ENCODE measurements around the gene KRTAP10-7.

KRTAP10-7 gene

DNA sequence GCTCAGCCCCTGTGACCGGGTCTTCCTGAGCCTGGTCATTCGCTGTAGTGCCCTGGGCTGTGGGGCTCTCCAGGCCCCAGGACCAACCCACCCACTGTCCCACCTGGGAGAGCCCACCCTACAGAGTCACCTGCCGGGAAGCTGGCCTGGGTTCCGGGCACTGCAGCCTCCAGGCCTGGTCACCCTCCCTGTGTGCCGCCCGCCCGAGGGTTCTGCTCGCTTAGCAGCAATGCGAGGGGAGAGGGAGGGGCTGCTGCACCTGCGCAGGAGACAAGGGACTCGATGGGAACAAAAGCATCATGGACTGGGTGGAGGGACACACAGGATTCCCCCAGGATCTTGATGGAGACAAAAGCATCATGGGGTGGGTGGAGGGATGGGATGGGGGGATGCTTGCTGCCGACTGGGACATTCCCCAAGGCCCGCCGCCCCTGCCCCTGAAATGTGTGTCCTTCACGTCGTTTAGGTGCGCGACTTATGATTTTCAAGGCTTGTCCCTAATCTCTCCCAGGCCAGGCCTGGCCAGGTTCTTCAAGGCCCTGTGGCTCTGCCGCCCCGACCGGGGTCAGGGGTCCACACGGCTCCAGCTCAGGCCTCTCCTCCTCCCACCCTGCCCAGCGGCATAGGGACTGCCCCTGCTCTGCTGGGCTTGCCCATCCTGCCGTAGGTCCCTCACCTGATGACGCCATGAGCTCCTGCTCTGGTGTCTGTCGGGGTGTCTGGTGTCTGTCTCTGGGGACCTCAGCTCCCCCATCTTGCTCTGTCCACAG is 13.2 kb downstream of the KRTAP10-7 start:
- H3K4me3 ChIP-seq (ENCODE audit: insufficient read depth, low read length, poor library complexity, severe bottlenecking) = no peak overlapping the region
- no peak overlapping the region for H2AFZ ChIP-seq (ENCODE audit: low read depth, low read length, severe bottlenecking)
- no peak overlapping the region for H3K9ac ChIP-seq (ENCODE audit: low read length)
- H3K9me2 ChIP-seq (replicated peaks; ENCODE audit: insufficient read depth, low read length) = no peaks in the 10 kb centered on the region
- TF ChIP-seq EZH2phosphoT487 (conservative IDR thresholded peaks at IDR 0.05; ENCODE audit: low read length) = no peak
- TF ChIP-seq, protein P1, sequence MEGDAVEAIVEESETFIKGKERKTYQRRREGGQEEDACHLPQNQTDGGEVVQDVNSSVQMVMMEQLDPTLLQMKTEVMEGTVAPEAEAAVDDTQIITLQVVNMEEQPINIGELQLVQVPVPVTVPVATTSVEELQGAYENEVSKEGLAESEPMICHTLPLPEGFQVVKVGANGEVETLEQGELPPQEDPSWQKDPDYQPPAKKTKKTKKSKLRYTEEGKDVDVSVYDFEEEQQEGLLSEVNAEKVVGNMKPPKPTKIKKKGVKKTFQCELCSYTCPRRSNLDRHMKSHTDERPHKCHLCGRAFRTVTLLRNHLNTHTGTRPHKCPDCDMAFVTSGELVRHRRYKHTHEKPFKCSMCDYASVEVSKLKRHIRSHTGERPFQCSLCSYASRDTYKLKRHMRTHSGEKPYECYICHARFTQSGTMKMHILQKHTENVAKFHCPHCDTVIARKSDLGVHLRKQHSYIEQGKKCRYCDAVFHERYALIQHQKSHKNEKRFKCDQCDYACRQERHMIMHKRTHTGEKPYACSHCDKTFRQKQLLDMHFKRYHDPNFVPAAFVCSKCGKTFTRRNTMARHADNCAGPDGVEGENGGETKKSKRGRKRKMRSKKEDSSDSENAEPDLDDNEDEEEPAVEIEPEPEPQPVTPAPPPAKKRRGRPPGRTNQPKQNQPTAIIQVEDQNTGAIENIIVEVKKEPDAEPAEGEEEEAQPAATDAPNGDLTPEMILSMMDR (IDR thresholded peaks at IDR 0.05; ENCODE audit: insufficient read depth, low read length, poor library complexity, severe bottlenecking) = no peak
- no peaks in the 10 kb centered on the region for H3K9me3 ChIP-seq (ENCODE audit: insufficient read depth, low read length)
- H3K4me2 ChIP-seq (ENCODE audit: low read depth, low read length, poor library complexity, severe bottlenecking) = no peak overlapping the region
- no peaks in the 10 kb centered on the region for H4K20me1 ChIP-seq (ENCODE audit: low read depth, low read length)
- H3K27ac ChIP-seq (ENCODE audit: low read depth, low read length) = no peak overlapping the region
- H3K27me3 ChIP-seq (ENCODE audit: low read length) = no peaks in the 10 kb centered on the region
- no peaks in the 10 kb centered on the region for H3K36me3 ChIP-seq (ENCODE audit: low read length)
- H3K79me2 ChIP-seq (ENCODE audit: insufficient read depth, low read length) = no peaks in the 10 kb centered on the region
- no peaks in the 10 kb centered on the region for H3F3A ChIP-seq (ENCODE audit: insufficient read depth)

DNA sequence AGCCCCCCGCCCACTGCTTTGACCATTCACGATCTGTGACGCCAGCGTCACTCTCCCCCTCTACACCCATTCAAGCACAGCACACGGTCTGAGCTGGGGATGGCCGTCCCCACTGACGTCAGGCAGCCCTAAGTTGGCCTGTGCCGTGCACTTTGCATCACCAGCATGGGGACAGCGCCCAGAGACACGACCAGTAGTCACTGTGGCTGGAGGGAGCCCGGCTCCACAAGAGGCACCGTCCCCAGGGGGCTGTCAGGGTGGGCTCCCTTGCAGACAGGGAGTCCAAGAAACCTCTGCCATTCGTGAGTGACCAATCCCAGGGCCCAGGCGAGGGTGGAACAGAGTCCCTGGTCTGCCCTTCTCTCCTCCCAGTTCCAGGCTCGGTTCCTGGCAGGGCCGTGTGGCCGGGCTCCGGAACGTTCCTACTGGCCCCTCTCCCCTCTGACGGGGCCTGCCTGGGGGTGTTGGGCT is 13.8 kb downstream of the KRTAP10-7 start:
- Histone ChIP-seq H2AFZ (ENCODE audit: low read depth, low read length, severe bottlenecking) (no peak overlapping the region), H3F3A (ENCODE audit: insufficient read depth) (no peaks in the 10 kb centered on the region), H3K27ac (ENCODE audit: low read depth, low read length) (no peak overlapping the region), H4K20me1 (ENCODE audit: low read depth, low read length) (no peaks in the 10 kb centered on the region), H3K9me3 (ENCODE audit: insufficient read depth, low read length) (no peaks in the 10 kb centered on the region), H3K9ac (ENCODE audit: low read length) (no peak overlapping the region), H3K79me2 (ENCODE audit: insufficient read depth, low read length) (no peaks in the 10 kb centered on the region), H3K4me2 (ENCODE audit: low read depth, low read length, poor library complexity, severe bottlenecking) (no peak overlapping the region), H3K4me3 (ENCODE audit: insufficient read depth, low read length, poor library complexity, severe bottlenecking) (no peak overlapping the region), H3K36me3 (ENCODE audit: low read length) (no peaks in the 10 kb centered on the region), H3K9me2 (replicated peaks; ENCODE audit: insufficient read depth, low read length) (no peaks in the 10 kb centered on the region), H3K27me3 (ENCODE audit: low read length) (no peaks in the 10 kb centered on the region)
- TF ChIP-seq EZH2phosphoT487 (conservative IDR thresholded peaks at IDR 0.05; ENCODE audit: low read length) = no peak

DNA sequence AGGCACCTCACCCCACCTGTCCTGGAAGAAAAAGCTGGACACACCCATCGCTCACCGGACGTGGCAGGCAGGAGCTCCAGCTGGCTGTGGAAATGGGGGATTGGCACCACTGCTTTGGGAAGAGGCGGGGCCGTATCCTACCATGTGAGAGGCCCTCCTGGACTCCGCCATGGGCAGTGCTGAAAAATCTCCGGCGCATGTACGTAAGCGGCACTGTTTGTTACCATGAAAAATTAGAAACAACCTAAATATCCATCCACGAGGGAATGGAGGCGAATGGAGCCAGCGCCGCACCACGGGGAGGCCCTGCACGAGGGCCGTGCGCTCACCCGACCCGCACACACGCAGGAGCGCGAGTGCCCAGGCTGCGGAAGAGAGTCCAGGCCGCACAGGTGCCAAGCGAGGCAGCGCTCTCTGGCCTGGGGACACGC is 14.6 kb downstream of the KRTAP10-7 start:
- Histone ChIP-seq H3K27ac (ENCODE audit: low read depth, low read length) (no peak overlapping the region), H3K27me3 (ENCODE audit: low read length) (no peaks in the 10 kb centered on the region)

More for the DNA sequence above, 14.6 kb downstream of the KRTAP10-7 start:
- Histone ChIP-seq H2AFZ (ENCODE audit: low read depth, low read length, severe bottlenecking) (no peak overlapping the region), H3K79me2 (ENCODE audit: insufficient read depth, low read length) (no peaks in the 10 kb centered on the region), H3K9me3 (ENCODE audit: insufficient read depth, low read length) (no peaks in the 10 kb centered on the region; the same call in 1 of the 2 replicates), H3K4me3 (ENCODE audit: insufficient read depth, low read length, poor library complexity, severe bottlenecking) (no peak overlapping the region), H3K36me3 (ENCODE audit: low read length) (no peaks in the 10 kb centered on the region), H3K9me2 (replicated peaks; ENCODE audit: insufficient read depth, low read length) (no peaks in the 10 kb centered on the region), H4K20me1 (ENCODE audit: low read depth, low read length) (no peaks in the 10 kb centered on the region), H3K9ac (ENCODE audit: low read length) (no peak overlapping the region), H3F3A (ENCODE audit: insufficient read depth) (no peaks in the 10 kb centered on the region), H3K4me2 (ENCODE audit: low read depth, low read length, poor library complexity, severe bottlenecking) (no peak overlapping the region)
- TF ChIP-seq, protein P1 (IDR thresholded peaks at IDR 0.05; ENCODE audit: insufficient read depth, low read length, poor library complexity, severe bottlenecking) = no peak
- TF ChIP-seq EZH2phosphoT487 (conservative IDR thresholded peaks at IDR 0.05; ENCODE audit: low read length) = no peak
